Stimulated activated CD8-positive, alpha-beta memory T cell treated with anti-CD3 and anti-CD28 coated beads, Interleukin-7, amount 100 ng/mL, for 4 hours (primary cell): ENCODE results near the gene LPIN1.

Source experiments
- DNase-seq, 2 donors: peaks; one replicate each; pipeline ENCODE4 v3.0.0-alpha.2; 2020; ENCODE audit warnings: low read depth in 2 of 2

Gene LPIN1

DNA sequence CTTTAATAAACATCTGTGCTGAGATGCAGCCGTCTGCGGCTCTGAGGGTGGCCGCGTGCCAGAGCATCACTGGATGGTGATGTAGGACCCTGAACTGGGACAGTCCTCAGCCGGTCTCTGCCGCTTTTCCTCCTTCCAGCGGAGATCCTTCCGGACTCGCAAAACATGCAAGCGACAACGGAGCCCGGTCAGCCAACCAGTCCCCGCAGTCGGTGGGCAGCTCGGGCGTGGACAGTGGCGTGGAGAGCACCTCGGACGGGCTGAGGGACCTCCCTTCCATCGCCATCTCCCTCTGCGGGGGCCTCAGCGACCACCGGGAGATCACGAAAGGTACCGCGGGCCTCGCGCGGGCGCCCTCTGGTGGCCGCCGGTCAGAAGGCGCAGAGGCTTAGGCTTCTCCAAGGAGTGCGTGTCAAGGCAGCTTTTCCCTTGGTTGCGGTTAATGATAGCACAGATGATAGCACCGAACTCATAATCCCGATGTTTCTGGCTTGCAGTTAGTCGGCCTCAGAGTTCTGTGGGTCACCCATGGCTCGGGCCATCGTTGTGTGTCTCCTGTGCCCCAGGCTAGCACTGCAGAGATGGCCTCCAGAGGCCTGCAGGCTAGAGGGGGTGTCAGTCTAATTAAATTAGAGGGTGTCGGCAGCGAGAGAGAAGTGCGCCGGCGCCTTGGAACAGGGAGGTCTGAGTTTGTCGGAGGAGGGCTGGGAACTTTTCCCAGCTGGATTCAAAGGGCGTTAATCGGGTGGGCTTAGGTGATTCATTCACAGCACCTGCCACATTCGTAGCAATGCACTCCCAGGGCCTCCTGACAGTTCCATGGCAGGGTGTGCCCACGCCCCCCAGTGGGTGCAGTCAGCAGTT, 38.5 kb downstream of the LPIN1 start:
- peak in 1 of 2 donors; percentile 14 for DNase-seq

DNA sequence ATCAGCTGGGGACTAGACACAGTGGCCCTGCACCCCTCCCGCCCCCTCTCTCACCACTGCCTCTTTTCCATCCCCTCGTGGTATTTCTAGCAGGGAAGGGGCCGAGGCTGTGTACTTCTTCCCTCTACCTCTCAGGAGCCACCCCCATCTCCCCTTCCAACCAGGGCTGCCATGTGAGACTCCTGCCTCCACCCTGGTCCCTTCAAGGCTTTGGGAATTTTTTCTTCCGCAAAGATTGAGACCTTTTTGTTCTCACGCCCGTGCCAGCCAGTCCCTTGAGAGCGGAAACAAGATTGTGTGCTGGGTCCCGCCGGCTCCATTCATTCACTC, 39.1 kb downstream of the LPIN1 start:
- no peak for DNase-seq

GRCh38 chr2:11786191-11786590, 39.8 kb downstream of the LPIN1 start:
- no peak for DNase-seq

GRCh38 chr2:11786592-11786991, 40.2 kb downstream of the LPIN1 start:
- no peak for DNase-seq

DNA sequence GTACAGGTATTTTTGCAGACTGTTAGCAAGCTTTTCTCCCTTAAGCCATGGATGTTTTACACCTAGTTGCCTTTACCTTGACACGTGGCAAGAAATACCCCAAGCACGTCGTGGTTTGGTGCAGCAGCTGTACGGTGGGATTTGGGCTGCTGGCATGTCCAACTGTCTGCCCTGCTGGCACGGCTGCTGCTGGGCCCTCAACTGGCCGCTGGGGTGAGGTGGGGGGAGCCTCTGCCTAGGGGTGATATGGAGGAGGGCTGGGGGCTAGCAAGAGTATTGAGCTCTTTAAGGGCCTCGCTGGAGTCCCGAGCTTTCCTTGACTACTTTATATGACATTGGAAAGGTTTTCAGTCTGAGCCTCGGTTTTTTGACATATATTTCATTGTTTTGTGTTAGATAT, 41.6 kb downstream of the LPIN1 start:
- no peak for DNase-seq

- DNase-seq = no peak
These were observed 42.2 kb downstream of the LPIN1 start for GRCh38 chr2:11788461-11789124.

- no peak for DNase-seq
These were observed 42.8 kb downstream of the LPIN1 start for GRCh38 chr2:11789243-11789642.

- no peak for DNase-seq
These were observed 43.8 kb downstream of the LPIN1 start for GRCh38 chr2:11790228-11790627.

DNA sequence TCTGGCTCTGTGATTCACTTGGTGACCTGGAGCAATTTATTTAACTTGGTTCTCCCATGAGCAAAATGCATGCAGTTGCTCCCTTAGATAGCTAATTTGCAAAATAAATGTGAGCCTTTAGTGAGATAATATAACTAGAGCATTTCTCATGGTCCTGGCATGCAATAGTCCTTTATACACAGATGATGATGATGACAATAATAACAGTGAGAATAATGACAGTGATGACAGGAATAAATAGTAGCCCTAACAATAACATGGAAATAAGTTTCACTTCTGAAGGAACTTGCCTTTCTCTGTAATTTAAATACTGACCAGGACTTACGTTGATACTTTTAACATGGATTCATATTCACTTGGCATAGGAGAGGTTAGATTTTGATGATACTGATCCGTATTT, 49.2 kb downstream of the LPIN1 start:
- DNase-seq = no peak

DNA sequence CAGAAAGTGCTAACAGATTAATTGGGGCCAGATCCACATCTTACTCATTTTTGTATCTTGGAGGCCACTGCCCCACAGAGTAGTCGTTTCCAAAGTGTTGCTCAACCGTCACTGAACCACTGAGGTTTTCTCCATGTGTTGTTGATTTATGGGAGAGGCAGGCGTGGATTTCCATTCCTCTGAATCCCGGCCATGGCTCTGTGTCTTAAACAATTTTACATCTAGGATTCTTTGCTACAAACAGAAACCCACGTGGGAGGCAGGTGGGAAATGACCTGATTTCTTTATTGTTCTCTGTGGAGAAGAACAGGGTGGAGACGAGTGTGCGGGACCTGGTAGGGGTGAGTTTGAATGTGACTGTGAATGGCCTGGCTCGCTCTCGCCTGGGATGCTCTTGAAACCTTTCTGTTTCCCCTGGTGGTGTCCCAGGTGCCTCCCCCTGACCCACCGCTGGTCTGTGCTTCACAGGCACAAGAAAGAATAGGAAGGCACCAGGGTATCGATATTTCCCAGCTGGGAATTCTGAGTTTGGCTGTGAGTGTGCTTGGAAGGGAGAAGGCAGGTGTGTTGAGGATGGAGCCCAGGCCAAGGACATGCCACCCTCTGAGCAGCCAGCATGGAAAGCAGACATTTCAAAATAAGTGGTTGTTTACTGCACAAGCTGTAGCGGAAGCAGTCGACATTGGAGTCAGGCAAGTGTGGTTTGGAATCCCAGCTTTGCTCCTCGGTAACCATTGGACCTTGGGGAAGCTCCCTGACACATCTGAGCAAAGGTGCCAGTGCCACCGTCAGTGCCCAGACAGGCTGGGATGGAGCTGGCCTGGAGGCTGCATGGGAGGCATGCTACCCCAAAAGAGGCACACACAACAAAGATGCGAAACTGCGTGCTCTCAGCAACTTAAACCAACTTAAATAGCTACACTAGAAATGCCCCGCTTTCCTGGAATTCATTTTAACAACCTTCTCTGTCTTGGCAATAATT, 50.0 kb downstream of the LPIN1 start:
- no peak for DNase-seq

GRCh38 chr2:11797846-11798245, 51.4 kb downstream of the LPIN1 start:
- DNase-seq = no peak

- DNase-seq = no peak
These were observed 52.4 kb downstream of the LPIN1 start for GRCh38 chr2:11798701-11799435.

GRCh38 chr2:11799826-11800225, 53.4 kb downstream of the LPIN1 start:
- DNase-seq = no peak

GRCh38 chr2:11802782-11803191, 56.4 kb downstream of the LPIN1 start:
- DNase-seq = no peak

GRCh38 chr2:11805024-11805423, 58.6 kb downstream of the LPIN1 start:
- DNase-seq = no peak

DNA sequence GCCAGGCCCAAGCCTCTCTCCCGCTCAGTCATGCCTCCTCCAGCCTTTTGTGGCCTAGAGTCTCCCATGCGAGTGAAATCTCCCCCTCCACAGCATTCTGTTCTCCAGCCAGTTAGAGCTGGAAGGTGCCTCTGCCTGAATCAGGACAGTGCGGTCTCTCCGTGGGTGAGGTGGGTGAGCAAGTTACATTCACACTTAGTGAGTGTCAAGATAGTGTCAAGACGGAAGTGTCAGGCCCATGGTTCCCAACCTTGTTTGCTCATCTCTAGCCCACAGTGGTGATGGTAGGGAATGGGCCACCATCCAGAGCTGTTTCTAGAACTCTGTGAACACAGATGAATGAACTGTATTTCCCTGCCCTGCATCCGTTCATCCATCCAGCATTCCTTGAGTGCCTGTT, 59.5 kb downstream of the LPIN1 start:
- no peak for DNase-seq

GRCh38 chr2:11807156-11808015, 61.0 kb downstream of the LPIN1 start:
- no peak for DNase-seq

DNA sequence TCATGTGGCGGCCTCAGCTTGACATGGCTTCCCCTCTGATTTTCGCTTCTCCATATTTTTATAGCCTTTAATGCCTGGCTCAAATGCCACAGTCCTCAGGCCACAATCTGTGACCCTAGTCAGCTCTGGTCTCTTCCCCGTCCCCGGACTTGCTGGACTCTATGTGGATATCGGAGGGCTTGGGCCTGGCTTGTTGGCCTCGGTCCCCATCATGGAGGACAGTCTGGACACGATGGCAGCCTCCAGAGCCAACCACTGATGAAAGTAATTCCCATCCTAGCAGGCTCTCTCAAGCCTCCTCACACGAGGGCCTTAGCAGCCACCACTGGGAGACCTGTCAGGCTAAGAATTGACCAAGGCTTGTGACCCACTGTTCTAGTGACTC, 61.6 kb downstream of the LPIN1 start:
- no peak for DNase-seq

DNA sequence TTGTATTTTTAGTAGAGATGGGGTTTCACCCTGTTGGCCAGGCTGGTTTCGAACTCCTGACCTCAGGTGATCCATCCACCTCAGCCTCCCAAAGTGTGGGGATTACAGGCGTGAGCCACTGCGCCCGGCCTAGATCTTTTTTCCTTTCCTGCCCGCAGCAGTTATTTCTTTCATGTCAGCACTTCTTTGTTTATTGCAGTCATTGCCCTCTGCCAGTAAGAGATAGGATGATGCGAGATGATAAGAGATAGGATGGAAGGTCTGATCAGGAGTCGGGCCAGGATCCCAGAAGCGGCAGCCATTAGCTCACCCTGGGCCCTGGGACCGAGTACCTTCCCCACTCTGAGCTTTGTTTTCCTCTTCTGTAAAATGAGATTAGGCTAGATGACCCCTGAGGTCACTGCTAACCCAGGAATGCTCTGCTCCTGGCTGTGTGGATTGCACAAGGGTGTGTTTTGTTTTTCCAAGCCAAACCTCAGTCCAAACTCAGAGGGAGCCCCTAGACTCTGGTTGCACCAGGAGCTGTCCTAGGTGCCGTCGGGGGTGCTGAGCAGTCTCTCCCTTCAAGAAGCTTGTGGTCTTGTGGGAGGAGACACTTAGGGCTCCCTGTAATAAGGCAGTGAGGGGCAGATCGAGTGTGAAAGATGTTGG, 63.3 kb downstream of the LPIN1 start:
- DNase-seq = no peak
